Spleen (tissue), 11 donors: ENCODE results near the gene AGRN. TPM values are rescaled to one million over a fixed set of nuclear protein-coding genes. Genes with fewer than 3 reads are reported as not detected.
"Not testable (repeated sequence)": the region's sequence is repeated elsewhere in the genome, so short reads cannot be mapped to it uniquely, and the experiment has no call there.

ENCODE experiments used
- DNase-seq: peaks from one replicate; pipeline ENCODE4 v3.0.0-alpha.2; 2020
- H3K27ac ChIP-seq, 8 donors: fragments of 200-600 bp; sonication (generic) in 7 of 8; 1 replicate in 4 of 8; 2 replicates in 4 of 8; pipeline versions ENCODE4 v1.5.0 to v1.8.0; 2016 to 2021; ENCODE audit warnings: inconsistent platforms in 4 of 8, mild to moderate bottlenecking in 4 of 8, moderate library complexity in 1 of 8
- H3K27me3 ChIP-seq, 7 donors: fragments of 200-600 bp; sonication (generic) in 6 of 7; replicated peaks in 1 of 7; 1 replicate in 4 of 7; 2 replicates in 3 of 7; pipeline versions ENCODE4 v1.5.0 to v1.8.0; 2016 to 2021; ENCODE audit warnings: inconsistent platforms in 3 of 7, mild to moderate bottlenecking in 1 of 7
- H3K36me3 ChIP-seq, 6 donors: fragments of 200-600 bp; sonication (generic) in 5 of 6; 1 replicate in 4 of 6; 2 replicates in 2 of 6; pipeline versions ENCODE4 v1.5.0 to v1.8.0; 2016 to 2021; ENCODE audit warnings: inconsistent platforms in 2 of 6
- H3K4me1 ChIP-seq, 6 donors: fragments of 200-600 bp; sonication (generic) in 5 of 6; 1 replicate in 3 of 6; 2 replicates in 3 of 6; pipeline versions ENCODE4 v1.5.0 to v1.8.0; 2016 to 2021; ENCODE audit warnings: inconsistent platforms in 3 of 6
- H3K4me3 ChIP-seq, 8 donors: fragments of 200-600 bp; sonication (generic) in 7 of 8; 1 replicate in 4 of 8; 2 replicates in 4 of 8; pipeline versions ENCODE4 v1.5.0 to v1.8.0; 2016 to 2021; ENCODE audit warnings: inconsistent platforms in 4 of 8, mild to moderate bottlenecking in 4 of 8, moderate library complexity in 2 of 8
- H3K9me3 ChIP-seq, 8 donors: fragments of 200-600 bp; sonication (generic) in 7 of 8; 1 replicate in 4 of 8; 2 replicates in 4 of 8; pipeline versions ENCODE4 v1.5.0 to v1.8.0; 2016 to 2021; ENCODE audit warnings: inconsistent platforms in 4 of 8
- CTCF ChIP-seq, 11 experiments: fragments of 200-600 bp in 7 of 11; fragments of 450-650 bp in 4 of 11; sonication (generic) in 4 of 11; IDR thresholded peaks in 8 of 11; conservative IDR thresholded peaks in 3 of 11; 1 replicate in 7 of 11; 2 replicates in 4 of 11; pipeline versions ENCODE4 v1.4.0 to v1.8.0; 2016 to 2021; ENCODE audit warnings: antibody characterized with exemption in 11 of 11, inconsistent platforms in 4 of 11, mild to moderate bottlenecking in 1 of 11
- POLR2A ChIP-seq, 3 donors: fragments of 450-650 bp; IDR thresholded peaks; one replicate each; pipeline ENCODE4 v1.5.1; 2017; ENCODE audit warnings: antibody characterized with exemption in 3 of 3, mild to moderate bottlenecking in 1 of 3
- POLR2AphosphoS5 ChIP-seq, 3 donors: sonication (generic); formaldehyde crosslinking; IDR thresholded peaks; one replicate each; pipeline ENCODE4 v1.5.1; 2017; ENCODE audit warnings: antibody characterized with exemption in 3 of 3
- WGBS, 5 donors: extraction: QIAGEN DNeasy Blood & Tissue Kit in 3 of 5; methylation state at CpG; one replicate each; pipeline versions ENCODE4 v1.1.5 to v1.1.7; 2013 to 2018; 5-methylcytosine and 5-hydroxymethylcytosine counted together
- intact Hi-C: fragments of 100-400 bp; cut with DNase I; formaldehyde crosslinking; loops from one replicate; pipeline ENCODE4 v1.15.0; 2023; ENCODE audit warnings: low total_unique reads
- polyA plus RNA-seq, 3 donors: library from polyadenylated mRNA; stranded (reverse); fragments of 200-250 nt; gene quantifications; one replicate each; pipeline ENCODE4 v1.2.1, GENCODE V29; 2013
- total RNA-seq, 7 donors: library from RNA; depleted of rRNA in 3 of 7; stranded (reverse); fragments of >200 nt in 3 of 7; fragmentation: NEBNext Ultra II Directional in 4 of 7; extraction: Animal tissue kit (Norgen Biotek cat#: 25700) in 4 of 7; gene quantifications; one replicate each; pipeline versions ENCODE4 v1.1.0 to v1.2.1, GENCODE V29; 2016 to 2021
- donor health status: healthy with polysubstance abuse.
- donor health status: DM: no; HTN: no; CAD: no; lungs with moderate emphysema.
- donor health status: DM: no; HTN: no; CAD: no.
- donor health status: Bipolar disorder and iron deficiency.
- donor health status: healthy.
- donor health status: DM: no; HTN: no; CAD: no.
- donor health status: DM: yes; HTN: yes; CAD: no.

AGRN gene
- total and polyA plus RNA-seq, 10 donors, result 4.6 to 27.2 (median 14.5) TPM

GRCh38 chr1:1005774-1006304 is 14.1 kb upstream of the AGRN start:
- Histone ChIP-seq H3K4me1 (peaks cover 0 to 44% (median 25%) of the 10 kb centered on the region in 6 donors), H3K9me3 (no peaks in the 10 kb centered on the region), H3K36me3 (no peaks in the 10 kb centered on the region), H3K27me3 (peaks cover 0 to 61% (median 38%) of the 10 kb centered on the region in 7 donors), H3K4me3 (no peak overlapping the region), H3K27ac (no peak overlapping the region)
- intact Hi-C loops, result no loop called here
- peak; percentile 73 for DNase-seq
- WGBS, 5 donors, result 68 to 89% (median 86%) methylated on average over 4 to 23 of the region's 23 CpGs
- TF ChIP-seq POLR2AphosphoS5 (IDR thresholded peaks at IDR 0.05) (no peak), POLR2A (IDR thresholded peaks at IDR 0.05) (no peak), CTCF (IDR thresholded peaks at IDR 0.05 in 8 of 11, conservative IDR thresholded peaks at IDR 0.05 in 3 of 11) (no peak)

DNA sequence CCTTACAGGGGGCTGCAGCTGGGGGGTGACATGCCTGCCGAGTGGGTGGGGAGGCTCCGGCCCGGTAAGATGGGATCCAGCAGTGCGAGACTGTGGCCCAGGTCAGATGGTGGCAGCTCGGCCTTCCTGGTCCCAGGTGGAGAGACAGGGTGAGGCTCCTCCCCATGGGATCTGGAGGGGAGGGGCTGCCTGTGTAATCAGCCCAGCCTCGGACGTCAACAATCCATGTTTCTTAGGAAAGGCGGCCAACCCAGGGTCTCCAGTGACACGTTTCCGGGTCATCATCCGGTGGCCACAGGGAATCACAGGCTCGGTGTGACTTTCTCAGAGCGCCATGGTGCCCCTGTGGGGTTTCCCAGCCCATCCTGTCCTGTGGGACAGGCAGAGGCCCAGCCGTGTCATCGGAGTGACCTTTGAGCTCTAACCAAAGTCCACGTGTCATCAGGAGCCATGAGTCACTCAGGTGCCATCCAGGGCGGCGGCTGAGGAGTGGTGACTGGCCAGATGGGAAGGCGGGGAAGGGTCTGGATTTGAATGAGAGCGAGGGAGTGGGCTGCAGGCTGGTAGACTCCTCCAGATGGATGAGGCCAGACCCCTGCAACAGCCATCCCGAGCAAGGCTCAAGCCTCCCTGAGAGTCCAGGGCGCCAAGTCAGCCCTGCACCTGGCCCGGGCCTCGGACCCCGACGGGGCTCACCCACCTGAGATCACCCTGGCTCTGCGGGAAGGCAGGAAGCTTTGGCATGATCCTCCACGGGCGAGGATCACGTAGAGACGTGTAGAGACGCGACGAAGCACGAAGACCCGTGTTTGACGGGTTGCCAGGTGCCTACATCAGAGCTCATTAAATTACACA is 13.4 kb upstream of the AGRN start:
- WGBS, 5 donors, result 85 to 93% (median 88%) methylated on average over 31 to 37 of the region's 37 CpGs
- DNase-seq, result peak; percentile 69
- TF ChIP-seq CTCF (IDR thresholded peaks at IDR 0.05 in 8 of 11, conservative IDR thresholded peaks at IDR 0.05 in 3 of 11) (no peak), POLR2AphosphoS5 (IDR thresholded peaks at IDR 0.05) (no peak), POLR2A (IDR thresholded peaks at IDR 0.05) (no peak)
- Histone ChIP-seq H3K9me3 (no peaks in the 10 kb centered on the region), H3K4me1 (peaks cover 0 to 37% (median 18%) of the 10 kb centered on the region in 6 donors), H3K27ac (no peak overlapping the region), H3K27me3 (peaks cover 0 to 54% (median 31%) of the 10 kb centered on the region in 7 donors), H3K36me3 (no peaks in the 10 kb centered on the region), H3K4me3 (no peak overlapping the region)
- intact Hi-C loops, result no loop called here

GRCh38 chr1:1010131-1010530 is 9.8 kb upstream of the AGRN start:
- 89 to 94% (median 90%) methylated on average over 8 of the region's 8 CpGs for WGBS, 5 donors
- not testable (repeated sequence) for DNase-seq

DNA sequence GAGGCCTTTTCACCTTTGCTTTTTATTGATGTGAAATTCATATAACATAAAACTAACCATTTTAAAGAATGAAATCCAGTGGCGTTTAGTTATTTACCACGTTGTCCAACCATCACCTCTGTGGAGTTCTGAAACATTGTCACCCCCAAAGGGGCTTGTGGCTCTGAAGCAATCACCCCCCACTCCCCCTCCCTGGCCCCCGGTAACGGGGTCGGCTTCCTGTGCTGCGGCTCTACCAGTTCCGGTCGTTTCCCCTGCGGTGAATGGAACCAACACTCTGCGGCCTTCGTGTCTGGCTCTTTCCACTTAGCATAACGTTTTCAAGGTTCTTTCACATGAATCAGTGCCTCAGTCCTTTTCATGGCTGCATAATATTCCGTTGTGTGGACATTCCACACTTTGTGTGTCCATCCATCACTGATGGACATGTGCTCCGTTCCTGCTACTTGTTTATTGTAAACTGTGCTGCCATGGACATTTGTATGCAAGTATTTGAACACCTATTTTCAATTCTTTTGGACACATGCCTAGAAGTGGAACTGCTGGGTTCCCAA is 8.4 kb upstream of the AGRN start:
- DNase-seq, result no peak
- H3K36me3 ChIP-seq, result no peaks in the 10 kb centered on the region
- H3K9me3 ChIP-seq, result no peaks in the 10 kb centered on the region
- H3K4me1 ChIP-seq, result peaks cover 0 to 34% (median 29%) of the 10 kb centered on the region in 6 donors
- H3K4me3 ChIP-seq, result no peak overlapping the region
- WGBS, 5 donors, result 54 to 74% (median 66%) methylated on average over 14 of the region's 14 CpGs
- no peak overlapping the region for H3K27ac ChIP-seq
- intact Hi-C loops, result no loop called here
- TF ChIP-seq CTCF (IDR thresholded peaks at IDR 0.05 in 8 of 11, conservative IDR thresholded peaks at IDR 0.05 in 3 of 11), result no peak
- TF ChIP-seq POLR2A (IDR thresholded peaks at IDR 0.05), result no peak
- TF ChIP-seq POLR2AphosphoS5 (IDR thresholded peaks at IDR 0.05), result no peak
- peaks cover 0 to 5% (median 0%) of the 10 kb centered on the region in 7 donors for H3K27me3 ChIP-seq

More at GRCh38 chr1:1010131-1010530, 9.8 kb upstream of the AGRN start:
- H3K4me3 ChIP-seq, H3K36me3 ChIP-seq, H3K27ac ChIP-seq, H3K9me3 ChIP-seq, intact Hi-C loops: not testable (repeated sequence)
- Histone ChIP-seq H3K27me3 (peaks cover 0 to 18% (median 9%) of the 10 kb centered on the region in 7 donors), H3K4me1 (peaks cover 0 to 38% (median 28%) of the 10 kb centered on the region in 6 donors)

GRCh38 chr1:1012736-1013104 is 7.2 kb upstream of the AGRN start:
- Histone ChIP-seq H3K4me1 (peaks cover 0 to 34% (median 29%) of the 10 kb centered on the region in 6 donors), H3K27ac (peak overlapping the region; percentile 77 to 98 (median 92)), H3K4me3 (peak overlapping the region; percentile 41 to 75 (median 50))
- DNase-seq, H3K36me3 ChIP-seq, intact Hi-C loops, H3K27me3 ChIP-seq, H3K9me3 ChIP-seq: not testable (repeated sequence)
- 53 to 68% (median 60%) methylated on average over 13 of the region's 13 CpGs for WGBS, 5 donors
